ENCODE measurements around the gene IQUB. TPM values are rescaled to one million over a fixed set of nuclear protein-coding genes. Genes with fewer than 3 reads are reported as not detected.

IQUB gene
- total RNA-seq (0.77 and 0.83 TPM in 2 replicates), polyA plus RNA-seq (0.03 and 0.09 TPM in 2 replicates), polyA minus RNA-seq (ENCODE audit: low replicate concordance) (not detected in 2 replicates)
- polyA plus RNA-seq (2012) = 0.12 and 0.13 TPM in 2 replicates

GRCh38 chr7:123534383-123535260 lies at the start of gene IQUB:
IQUB (minus strand) TSS chr7:123534595; CDS start chr7:123512340, 22,255 bp downstream.
- Histone ChIP-seq H2AFZ (ENCODE audit: low read length) (peak within 1 kb of the TSS; percentile 95), H3K9me3 (ENCODE audit: control insufficient read depth, insufficient read depth, low read depth, low read length) (no peaks in the 10 kb centered on the region), H3K36me3 (ENCODE audit: control insufficient read depth, insufficient read depth, low read length) (no peaks in the 10 kb centered on the region), H3K4me3 (replicated peaks in 1 of 4; ENCODE audit: control extremely low read depth in 1 of 4, insufficient read depth in 1 of 4, low read depth in 3 of 4, low read length in 4 of 4) (peak within 1 kb of the TSS; percentile 75 to 85 (median 78)), H4K20me1 (ENCODE audit: control insufficient read depth, extremely low read depth, insufficient read depth, low read length) (no peaks in the 10 kb centered on the region), H3K4me2 (ENCODE audit: extremely low read depth, insufficient read depth, low read length) (peak within 1 kb of the TSS; percentile 81), H3K4me1 (ENCODE audit: control insufficient read depth, extremely low read depth, insufficient read depth, low read length) (peaks cover 4% of the 10 kb centered on the region), H3K27me3 (ENCODE audit: control insufficient read depth, insufficient read depth, low read length) (no peaks in the 10 kb centered on the region), H3K9ac (ENCODE audit: insufficient read depth, low read length) (peak within 1 kb of the TSS; percentile 62), H3K27ac (ENCODE audit: insufficient read depth, low read length) (peak within 1 kb of the TSS; percentile 78), H3K79me2 (ENCODE audit: control insufficient read depth, insufficient read depth, low read length) (no peaks in the 10 kb centered on the region)
- no peak for TF ChIP-seq CTCF (conservative IDR thresholded peaks at IDR 0.05 in 1 of 2, IDR thresholded peaks at IDR 0.05 in 1 of 2; ENCODE audit: low read depth in 1 of 2, low read length in 2 of 2)
- no peak for TF ChIP-seq EZH2 (IDR thresholded peaks at IDR 0.05; ENCODE audit: low read length, missing control alignments)
- peak; percentile 91 to 97 for DNase-seq (ENCODE audit: low read depth in 2 of 2)

- no peak for TF ChIP-seq CTCF (conservative IDR thresholded peaks at IDR 0.05 in 1 of 2, IDR thresholded peaks at IDR 0.05 in 1 of 2; ENCODE audit: low read depth in 1 of 2, low read length in 2 of 2)
- TF ChIP-seq EZH2 (IDR thresholded peaks at IDR 0.05; ENCODE audit: low read length, missing control alignments) = no peak
- Histone ChIP-seq H3K9ac (ENCODE audit: insufficient read depth, low read length) (no peak overlapping the region), H3K4me2 (ENCODE audit: extremely low read depth, insufficient read depth, low read length) (no peak overlapping the region), H3K9me3 (ENCODE audit: control insufficient read depth, insufficient read depth, low read depth, low read length) (no peaks in the 10 kb centered on the region), H4K20me1 (ENCODE audit: control insufficient read depth, extremely low read depth, insufficient read depth, low read length) (no peaks in the 10 kb centered on the region), H2AFZ (ENCODE audit: low read length) (no peak overlapping the region), H3K79me2 (ENCODE audit: control insufficient read depth, insufficient read depth, low read length) (no peaks in the 10 kb centered on the region), H3K36me3 (ENCODE audit: control insufficient read depth, insufficient read depth, low read length) (no peaks in the 10 kb centered on the region), H3K4me1 (ENCODE audit: control insufficient read depth, extremely low read depth, insufficient read depth, low read length) (no peaks in the 10 kb centered on the region), H3K27ac (ENCODE audit: insufficient read depth, low read length) (no peak overlapping the region), H3K4me3 (replicated peaks in 1 of 4; ENCODE audit: control extremely low read depth in 1 of 4, insufficient read depth in 1 of 4, low read depth in 3 of 4, low read length in 4 of 4) (no peak overlapping the region), H3K27me3 (ENCODE audit: control insufficient read depth, insufficient read depth, low read length) (no peaks in the 10 kb centered on the region)
- DNase-seq (ENCODE audit: low read depth in 2 of 2) = no peak
Observed at GRCh38 chr7:123583821-123584220, 49.4 kb upstream of the IQUB start.

GRCh38 chr7:123581162-123581459 lies 46.7 kb upstream of the IQUB start:
- Histone ChIP-seq H4K20me1 (ENCODE audit: control insufficient read depth, extremely low read depth, insufficient read depth, low read length) (no peaks in the 10 kb centered on the region), H3K27me3 (ENCODE audit: control insufficient read depth, insufficient read depth, low read length) (no peaks in the 10 kb centered on the region), H3K79me2 (ENCODE audit: control insufficient read depth, insufficient read depth, low read length) (no peaks in the 10 kb centered on the region), H3K4me3 (replicated peaks in 1 of 4; ENCODE audit: control extremely low read depth in 1 of 4, insufficient read depth in 1 of 4, low read depth in 3 of 4, low read length in 4 of 4) (no peak overlapping the region), H3K4me1 (ENCODE audit: control insufficient read depth, extremely low read depth, insufficient read depth, low read length) (no peaks in the 10 kb centered on the region), H2AFZ (ENCODE audit: low read length) (peak overlapping the region; percentile 50), H3K36me3 (ENCODE audit: control insufficient read depth, insufficient read depth, low read length) (no peaks in the 10 kb centered on the region), H3K9ac (ENCODE audit: insufficient read depth, low read length) (no peak overlapping the region), H3K4me2 (ENCODE audit: extremely low read depth, insufficient read depth, low read length) (no peak overlapping the region), H3K27ac (ENCODE audit: insufficient read depth, low read length) (no peak overlapping the region), H3K9me3 (ENCODE audit: control insufficient read depth, insufficient read depth, low read depth, low read length) (no peaks in the 10 kb centered on the region)
- no peak for TF ChIP-seq CTCF (conservative IDR thresholded peaks at IDR 0.05 in 1 of 2, IDR thresholded peaks at IDR 0.05 in 1 of 2; ENCODE audit: low read depth in 1 of 2, low read length in 2 of 2)
- TF ChIP-seq EZH2 (IDR thresholded peaks at IDR 0.05; ENCODE audit: low read length, missing control alignments) = no peak
- no peak for DNase-seq (ENCODE audit: low read depth in 2 of 2)
